ENCODE measurements around the gene ARMC9. TPM values are rescaled to one million over a fixed set of nuclear protein-coding genes. Genes with fewer than 3 reads are reported as not detected.

ARMC9 gene
- total and polyA plus RNA-seq, 2 donors (not counting 3 experiments of a cell fraction or from before 2014, with no cell fraction given): 16.4 to 24.2 TPM

DNA sequence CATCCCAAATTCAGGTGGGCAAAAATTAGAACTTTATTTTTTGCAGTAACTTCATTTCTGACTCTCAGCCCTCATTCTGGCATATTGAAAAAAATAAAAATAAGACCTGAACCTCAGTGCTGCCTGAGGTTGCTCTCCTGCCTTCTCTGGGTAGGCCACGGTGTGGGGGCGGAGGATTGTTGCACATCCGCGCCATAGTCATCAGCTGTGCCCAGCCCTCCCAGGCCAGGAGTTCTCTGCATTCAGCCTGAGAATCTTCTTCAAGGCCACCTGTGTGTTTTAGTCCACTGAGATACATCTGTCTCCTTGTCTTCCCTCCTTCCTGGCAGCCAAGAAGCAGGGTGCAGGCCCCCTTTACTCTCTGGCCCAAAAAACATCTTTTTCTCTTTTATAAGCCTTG is 94.7 kb downstream of the ARMC9 start:
- POLR2A ChIA-PET: interaction anchor here (0.6 kb wide), 1 partner anchor 107 kb away, joined by 3 read pairs; no protein-coding TSS in a partner anchor

More for the DNA sequence above, 94.7 kb downstream of the ARMC9 start:
- no peak overlapping the region for H3K9ac ChIP-seq (replicated peaks; ENCODE audit: extremely low read depth, insufficient read depth, low read length)
- no peak for FAIRE-seq
- dilution Hi-C loops (cut with MboI; ENCODE audit: extremely low pct_ligation_motif_present, low sequenced_read_pairs): no loop called here
- H3K79me2 ChIP-seq (ENCODE audit: control insufficient read depth, insufficient read depth, low read length): no peaks in the 10 kb centered on the region
- no peaks in the 10 kb centered on the region for H3K27me3 ChIP-seq (ENCODE audit: control insufficient read depth in 2 of 2, insufficient read depth in 2 of 2, low read length in 2 of 2)
- no peak overlapping the region for H3K27ac ChIP-seq (ENCODE audit: insufficient read depth, low read depth, low read length)
- H3K4me2 ChIP-seq (ENCODE audit: insufficient read depth, low read length): no peak overlapping the region
- no TSS peak for BruUV-seq (replicated peaks)
- H2AFZ ChIP-seq (ENCODE audit: low read depth, low read length): no peak overlapping the region
- no peaks in the 10 kb centered on the region for H3K4me1 ChIP-seq (ENCODE audit: control insufficient read depth, extremely low read depth, insufficient read depth, low read length)
- CTCF ChIA-PET: interaction anchor here (0.6 to 0.9 kb wide), 2 partner anchors 121 to 190 kb away, joined by 3 read pairs; no protein-coding TSS in a partner anchor
- H3K36me3 ChIP-seq (ENCODE audit: control insufficient read depth in 2 of 2, extremely low read depth in 1 of 2, insufficient read depth in 2 of 2, low read length in 2 of 2): peaks cover 0 to 7% of the 10 kb centered on the region in 2 experiments
- TF ChIP-seq FOS (IDR thresholded peaks at IDR 0.05; ENCODE audit: borderline replicate concordance, insufficient read depth, low read length) (no peak), POLR2A (IDR thresholded peaks at IDR 0.05; ENCODE audit: low read depth, low read length) (no peak), JUN (IDR thresholded peaks at IDR 0.05; ENCODE audit: borderline replicate concordance, insufficient read depth, insufficient read length, low read depth) (no peak), POLR2AphosphoS5 (IDR thresholded peaks at IDR 0.05; ENCODE audit: insufficient read depth, low read depth, low read length) (no peak), EZH2 (IDR thresholded peaks at IDR 0.05; ENCODE audit: borderline replicate concordance, low read depth, low read length, severe bottlenecking) (no peak), MYC (IDR thresholded peaks at IDR 0.05; ENCODE audit: low read depth, low read length) (no peak), GATA2 (IDR thresholded peaks at IDR 0.05; ENCODE audit: insufficient read depth, insufficient read length, low read depth, low read length) (no peak)
- TF ChIP-seq, protein P1, sequence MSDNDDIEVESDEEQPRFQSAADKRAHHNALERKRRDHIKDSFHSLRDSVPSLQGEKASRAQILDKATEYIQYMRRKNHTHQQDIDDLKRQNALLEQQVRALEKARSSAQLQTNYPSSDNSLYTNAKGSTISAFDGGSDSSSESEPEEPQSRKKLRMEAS (IDR thresholded peaks at IDR 0.05; ENCODE audit: insufficient read depth, insufficient read length): no peak
- TF ChIP-seq, protein P2, sequence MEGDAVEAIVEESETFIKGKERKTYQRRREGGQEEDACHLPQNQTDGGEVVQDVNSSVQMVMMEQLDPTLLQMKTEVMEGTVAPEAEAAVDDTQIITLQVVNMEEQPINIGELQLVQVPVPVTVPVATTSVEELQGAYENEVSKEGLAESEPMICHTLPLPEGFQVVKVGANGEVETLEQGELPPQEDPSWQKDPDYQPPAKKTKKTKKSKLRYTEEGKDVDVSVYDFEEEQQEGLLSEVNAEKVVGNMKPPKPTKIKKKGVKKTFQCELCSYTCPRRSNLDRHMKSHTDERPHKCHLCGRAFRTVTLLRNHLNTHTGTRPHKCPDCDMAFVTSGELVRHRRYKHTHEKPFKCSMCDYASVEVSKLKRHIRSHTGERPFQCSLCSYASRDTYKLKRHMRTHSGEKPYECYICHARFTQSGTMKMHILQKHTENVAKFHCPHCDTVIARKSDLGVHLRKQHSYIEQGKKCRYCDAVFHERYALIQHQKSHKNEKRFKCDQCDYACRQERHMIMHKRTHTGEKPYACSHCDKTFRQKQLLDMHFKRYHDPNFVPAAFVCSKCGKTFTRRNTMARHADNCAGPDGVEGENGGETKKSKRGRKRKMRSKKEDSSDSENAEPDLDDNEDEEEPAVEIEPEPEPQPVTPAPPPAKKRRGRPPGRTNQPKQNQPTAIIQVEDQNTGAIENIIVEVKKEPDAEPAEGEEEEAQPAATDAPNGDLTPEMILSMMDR (IDR thresholded peaks at IDR 0.05; ENCODE audit: extremely low read depth in 1 of 2, insufficient read depth in 1 of 2, low read depth in 1 of 2, low read length in 2 of 2): no peak
- no peaks in the 10 kb centered on the region for H3K9me3 ChIP-seq (replicated peaks; ENCODE audit: control insufficient read depth, insufficient read depth, low read length)
- no peaks in the 10 kb centered on the region for H4K20me1 ChIP-seq (replicated peaks; ENCODE audit: control insufficient read depth, extremely low read depth, insufficient read depth, low read length)
- H3K9me1 ChIP-seq (replicated peaks; ENCODE audit: control insufficient read depth, extremely low read depth, insufficient read depth, low read length): no peaks in the 10 kb centered on the region
- no peak overlapping the region for H3K4me3 ChIP-seq (replicated peaks in 1 of 3; ENCODE audit: insufficient read depth in 1 of 3, low read depth in 1 of 3, low read length in 3 of 3)
- DNase-seq (ENCODE audit: low read depth, low spot score): no peak
- intact Hi-C loops (cut with micrococcal nuclease): no loop called here

Measured in endothelial cell of umbilical vein (primary cell).